IPS-20b (cell line): ENCODE measurements around the gene HSF2BP.
"Not testable (repeated sequence)": the region's sequence is repeated elsewhere in the genome, so short reads cannot be mapped to it uniquely, and the experiment has no call there.

Source experiments
- H3K27ac ChIP-seq: one replicate; pipeline ENCODE4 v1.5.1; 2013; ENCODE audit warnings: low read length
- H3K27me3 ChIP-seq: 2 replicates; pipeline ENCODE4 v1.6.1; 2013; ENCODE audit warnings: mild to moderate bottlenecking, low read length, inconsistent platforms; ENCODE audit not compliant: insufficient read depth
- H3K36me3 ChIP-seq: 2 replicates; pipeline ENCODE4 v1.6.1; 2013; ENCODE audit warnings: low read depth, mild to moderate bottlenecking, inconsistent platforms, low read length, moderate library complexity; ENCODE audit not compliant: insufficient read depth
- H3K4me1 ChIP-seq: 2 replicates; pipeline ENCODE4 v1.6.1; 2013; ENCODE audit warnings: mild to moderate bottlenecking, control low read depth, inconsistent platforms, low read length, moderate library complexity; ENCODE audit not compliant: insufficient read depth
- H3K4me3 ChIP-seq: 2 replicates; pipeline ENCODE4 v1.5.1; 2013; ENCODE audit warnings: mild to moderate bottlenecking, low read length, inconsistent platforms
- H3K9ac ChIP-seq: 2 replicates; pipeline ENCODE4 v1.6.1; 2013; ENCODE audit warnings: low read depth, mild to moderate bottlenecking, inconsistent platforms, low read length, moderate library complexity
- H3K9me3 ChIP-seq: 2 replicates; pipeline ENCODE4 v1.6.1; 2013; ENCODE audit warnings: mild to moderate bottlenecking, low read depth, low read length, inconsistent platforms; ENCODE audit not compliant: insufficient read depth

HSF2BP gene

GRCh38 chr21:43627527-43627926 lies 31.8 kb downstream of the HSF2BP start:
- H3K4me1 ChIP-seq, result no peaks in the 10 kb centered on the region
- H3K9me3 ChIP-seq, result peaks cover 4% of the 10 kb centered on the region; the same call in 1 of the 2 replicates
- H3K9ac ChIP-seq, result no peak overlapping the region
- H3K27me3 ChIP-seq, result no peaks in the 10 kb centered on the region
- no peak overlapping the region for H3K27ac ChIP-seq
- H3K36me3 ChIP-seq, result no peaks in the 10 kb centered on the region
- no peak overlapping the region for H3K4me3 ChIP-seq

- Histone ChIP-seq H3K4me3 (no peak overlapping the region), H3K4me1 (no peaks in the 10 kb centered on the region), H3K9me3 (peaks cover 4% of the 10 kb centered on the region; the same call in 1 of the 2 replicates), H3K36me3 (no peaks in the 10 kb centered on the region), H3K9ac (no peak overlapping the region), H3K27me3 (no peaks in the 10 kb centered on the region), H3K27ac (no peak overlapping the region)
Measured at GRCh38 chr21:43626390-43626789, 32.9 kb downstream of the HSF2BP start.

- H3K9ac ChIP-seq, result no peak overlapping the region
- H3K4me3 ChIP-seq, result no peak overlapping the region
- no peaks in the 10 kb centered on the region for H3K36me3 ChIP-seq
- H3K27ac ChIP-seq, result no peak overlapping the region
- H3K9me3 ChIP-seq, result peaks cover 14% of the 10 kb centered on the region
- H3K4me1 ChIP-seq, result no peaks in the 10 kb centered on the region
- no peaks in the 10 kb centered on the region for H3K27me3 ChIP-seq
Measured at GRCh38 chr21:43624339-43624738, 34.9 kb downstream of the HSF2BP start.

- H3K4me3 ChIP-seq, result no peak overlapping the region
Measured at GRCh38 chr21:43623588-43623987, 35.7 kb downstream of the HSF2BP start.

GRCh38 chr21:43622796-43623195 lies 36.5 kb downstream of the HSF2BP start:
- Histone ChIP-seq H3K9me3 (peaks cover 10% of the 10 kb centered on the region), H3K27ac (no peak overlapping the region), H3K4me1 (no peaks in the 10 kb centered on the region), H3K4me3 (no peak overlapping the region), H3K9ac (no peak overlapping the region), H3K27me3 (no peaks in the 10 kb centered on the region), H3K36me3 (no peaks in the 10 kb centered on the region)

More at GRCh38 chr21:43623588-43623987, 35.7 kb downstream of the HSF2BP start:
- no peak overlapping the region for H3K9ac ChIP-seq
- H3K27me3 ChIP-seq, result no peaks in the 10 kb centered on the region
- H3K36me3 ChIP-seq, result no peaks in the 10 kb centered on the region
- H3K27ac ChIP-seq, result no peak overlapping the region
- peaks cover 10% of the 10 kb centered on the region for H3K9me3 ChIP-seq
- no peaks in the 10 kb centered on the region for H3K4me1 ChIP-seq

- H3K4me1 ChIP-seq, result no peaks in the 10 kb centered on the region
- H3K9ac ChIP-seq, result no peak overlapping the region
- H3K27ac ChIP-seq, result no peak overlapping the region
- H3K9me3 ChIP-seq, result peaks cover 10% of the 10 kb centered on the region
- no peak overlapping the region for H3K4me3 ChIP-seq
- H3K27me3 ChIP-seq, result no peaks in the 10 kb centered on the region
- no peaks in the 10 kb centered on the region for H3K36me3 ChIP-seq
Measured at GRCh38 chr21:43619856-43620255, 39.4 kb downstream of the HSF2BP start.

- Histone ChIP-seq H3K9ac (no peak overlapping the region), H3K4me3 (no peak overlapping the region), H3K27me3 (no peaks in the 10 kb centered on the region), H3K4me1 (no peaks in the 10 kb centered on the region), H3K9me3 (peaks cover 10% of the 10 kb centered on the region), H3K36me3 (no peaks in the 10 kb centered on the region), H3K27ac (no peak overlapping the region)
Measured at GRCh38 chr21:43619344-43619743, 39.9 kb downstream of the HSF2BP start.

GRCh38 chr21:43618940-43619339 lies 40.3 kb downstream of the HSF2BP start:
- H3K9me3 ChIP-seq, result peaks cover 10% of the 10 kb centered on the region
- no peak overlapping the region for H3K9ac ChIP-seq
- H3K4me3 ChIP-seq, result no peak overlapping the region
- no peaks in the 10 kb centered on the region for H3K4me1 ChIP-seq
- no peaks in the 10 kb centered on the region for H3K27me3 ChIP-seq
- H3K27ac ChIP-seq, result no peak overlapping the region
- no peaks in the 10 kb centered on the region for H3K36me3 ChIP-seq

- H3K4me1 ChIP-seq, H3K4me3 ChIP-seq, H3K27ac ChIP-seq: not testable (repeated sequence)
Measured at GRCh38 chr21:43616861-43617260, 42.4 kb downstream of the HSF2BP start.

GRCh38 chr21:43614839-43615238 lies 44.4 kb downstream of the HSF2BP start:
- no peak overlapping the region for H3K9ac ChIP-seq
- no peaks in the 10 kb centered on the region for H3K4me1 ChIP-seq
- H3K9me3 ChIP-seq, result no peaks in the 10 kb centered on the region
- no peak overlapping the region for H3K4me3 ChIP-seq
- no peaks in the 10 kb centered on the region for H3K27me3 ChIP-seq
- no peak overlapping the region for H3K27ac ChIP-seq
- no peaks in the 10 kb centered on the region for H3K36me3 ChIP-seq

More at GRCh38 chr21:43616861-43617260, 42.4 kb downstream of the HSF2BP start:
- not testable (repeated sequence) for H3K9ac ChIP-seq, H3K36me3 ChIP-seq, H3K27me3 ChIP-seq
- peaks cover 10% of the 10 kb centered on the region for H3K9me3 ChIP-seq

- H3K4me1 ChIP-seq, result no peaks in the 10 kb centered on the region
- H3K4me3 ChIP-seq, result no peak overlapping the region
- H3K9me3 ChIP-seq, result no peaks in the 10 kb centered on the region
- no peaks in the 10 kb centered on the region for H3K27me3 ChIP-seq
- no peak overlapping the region for H3K27ac ChIP-seq
- H3K36me3 ChIP-seq, result no peaks in the 10 kb centered on the region
- H3K9ac ChIP-seq, result no peak overlapping the region
Measured at GRCh38 chr21:43613755-43614638, 45.3 kb downstream of the HSF2BP start.

- H3K36me3 ChIP-seq, result no peaks in the 10 kb centered on the region
- H3K27ac ChIP-seq, result no peak overlapping the region
- H3K27me3 ChIP-seq, result no peaks in the 10 kb centered on the region
- H3K9me3 ChIP-seq, result no peaks in the 10 kb centered on the region
- no peak overlapping the region for H3K4me3 ChIP-seq
- H3K4me1 ChIP-seq, result no peaks in the 10 kb centered on the region
- no peak overlapping the region for H3K9ac ChIP-seq
Measured at GRCh38 chr21:43611598-43612369, 47.5 kb downstream of the HSF2BP start.
